Breast epithelium (tissue), 4 donors: ENCODE results near the gene MED17. TPM values are rescaled to one million over a fixed set of nuclear protein-coding genes. Genes with fewer than 3 reads are reported as not detected.

Experiments used
- DNase-seq, 2 donors: peaks; one replicate each; pipeline ENCODE4 v3.0.0-alpha.2; 2019; ENCODE audit warnings: low spot score in 2 of 2
- H3K27ac ChIP-seq, 2 donors: fragments of 200-600 bp; sonication (generic) in 1 of 2; one replicate each; pipeline ENCODE4 v1.5.1; 2016 to 2019; ENCODE audit warnings: mild to moderate bottlenecking in 1 of 2
- H3K27me3 ChIP-seq, 2 donors: fragments of 200-600 bp; sonication (generic) in 1 of 2; one replicate each; pipeline versions ENCODE4 v1.5.1 to v1.6.0; 2017 to 2019; ENCODE audit warnings: control low read depth in 1 of 2, mild to moderate bottlenecking in 1 of 2
- H3K36me3 ChIP-seq: fragments of 200-600 bp; one replicate; pipeline ENCODE4 v1.5.1; 2019
- H3K4me1 ChIP-seq, 2 donors: fragments of 200-600 bp; sonication (generic); one replicate each; pipeline ENCODE4 v1.5.1; 2016 to 2019; ENCODE audit warnings: control low read depth in 1 of 2
- H3K4me3 ChIP-seq, 3 donors: fragments of 200-600 bp; sonication (generic); 1 replicate in 2 of 3; 2 replicates in 1 of 3; pipeline ENCODE4 v1.5.1; 2016 to 2019; ENCODE audit warnings: mild to moderate bottlenecking in 3 of 3, moderate library complexity in 2 of 3
- H3K9me3 ChIP-seq, 2 donors: fragments of 200-600 bp; sonication (generic) in 1 of 2; one replicate each; pipeline ENCODE4 v1.5.1; 2016 to 2019; ENCODE audit warnings: control low read depth in 1 of 2
- POLR2A ChIP-seq: fragments of 450-650 bp; IDR thresholded peaks from one replicate; pipeline ENCODE4 v1.6.1; 2016; ENCODE audit warnings: antibody characterized with exemption, mild to moderate bottlenecking, moderate library complexity
- POLR2AphosphoS5 ChIP-seq, 3 donors: sonication (generic); formaldehyde crosslinking; IDR thresholded peaks; one replicate each; pipeline ENCODE4 v1.6.1; 2017; ENCODE audit warnings: antibody characterized with exemption in 3 of 3
- intact Hi-C: fragments of 100-400 bp; cut with DNase I; formaldehyde crosslinking; loops from one replicate; pipeline ENCODE4 v1.15.1; 2023; ENCODE audit warnings: low total_unique reads
- total RNA-seq, 3 donors: library from RNA; depleted of rRNA; stranded (reverse); fragments of >200 nt; gene quantifications; one replicate each; pipeline ENCODE4 v1.1.0, GENCODE V29; 2016
- TF ChIP-seq, protein P1 (sequence below), 3 donors: fragments of 450-650 bp; IDR thresholded peaks; one replicate each; pipeline ENCODE4 v1.5.1; 2016 to 2017; ENCODE audit warnings: antibody characterized with exemption in 3 of 3, mild to moderate bottlenecking in 3 of 3, moderate library complexity in 3 of 3

Gene MED17
- total RNA-seq, 3 donors from 2014 or later: 20.6 to 47.0 (median 29.8) TPM

DNA sequence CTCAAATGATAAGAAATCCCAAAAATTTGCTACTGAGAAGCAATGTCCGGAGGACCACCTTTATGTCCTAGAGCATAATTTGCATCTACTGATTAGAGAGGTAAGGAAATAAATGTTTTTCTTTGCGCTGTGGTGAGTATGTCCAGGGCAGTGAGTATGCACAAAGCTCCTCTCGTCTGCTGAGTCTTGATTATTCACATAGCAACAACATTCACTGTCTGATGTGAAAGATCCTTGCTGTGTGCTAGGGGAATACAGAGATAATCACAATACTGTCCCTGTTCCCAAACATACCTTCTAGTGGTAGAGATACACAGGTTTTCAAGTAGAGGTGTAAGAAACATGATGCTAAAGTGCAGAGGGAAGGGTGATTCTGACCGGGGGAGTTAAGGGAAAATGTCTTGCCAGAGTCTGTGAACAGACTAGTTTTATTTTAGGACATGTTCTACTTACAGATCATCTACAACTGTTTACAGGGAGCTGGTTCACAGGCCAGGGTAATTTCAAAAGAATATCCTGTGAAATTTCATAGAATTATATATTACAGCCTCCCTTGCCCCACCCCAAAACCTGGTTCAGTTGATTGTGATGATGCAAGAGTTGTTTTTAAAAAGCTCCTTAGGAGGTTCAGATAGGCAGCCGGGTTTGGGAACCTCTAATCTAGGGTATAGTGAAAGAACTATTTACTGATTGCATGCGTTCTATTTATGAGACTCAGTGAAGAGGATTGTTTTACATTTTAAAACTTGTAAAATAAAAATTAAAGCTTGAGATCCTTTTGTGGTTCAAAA, 12.6 kb downstream of the MED17 start:
- H3K36me3 ChIP-seq: peaks cover 14% of the 10 kb centered on the region

GRCh38 chr11:93801366-93801765, 17.3 kb downstream of the MED17 start:
- Histone ChIP-seq H3K36me3 (peaks cover 7% of the 10 kb centered on the region), H3K9me3 (no peaks in the 10 kb centered on the region), H3K27me3 (no peaks in the 10 kb centered on the region), H3K4me1 (no peaks in the 10 kb centered on the region), H3K27ac (no peak overlapping the region), H3K4me3 (no peak overlapping the region)
- intact Hi-C loops: no loop called here
- no peak for TF ChIP-seq POLR2A
- TF ChIP-seq, protein P1, sequence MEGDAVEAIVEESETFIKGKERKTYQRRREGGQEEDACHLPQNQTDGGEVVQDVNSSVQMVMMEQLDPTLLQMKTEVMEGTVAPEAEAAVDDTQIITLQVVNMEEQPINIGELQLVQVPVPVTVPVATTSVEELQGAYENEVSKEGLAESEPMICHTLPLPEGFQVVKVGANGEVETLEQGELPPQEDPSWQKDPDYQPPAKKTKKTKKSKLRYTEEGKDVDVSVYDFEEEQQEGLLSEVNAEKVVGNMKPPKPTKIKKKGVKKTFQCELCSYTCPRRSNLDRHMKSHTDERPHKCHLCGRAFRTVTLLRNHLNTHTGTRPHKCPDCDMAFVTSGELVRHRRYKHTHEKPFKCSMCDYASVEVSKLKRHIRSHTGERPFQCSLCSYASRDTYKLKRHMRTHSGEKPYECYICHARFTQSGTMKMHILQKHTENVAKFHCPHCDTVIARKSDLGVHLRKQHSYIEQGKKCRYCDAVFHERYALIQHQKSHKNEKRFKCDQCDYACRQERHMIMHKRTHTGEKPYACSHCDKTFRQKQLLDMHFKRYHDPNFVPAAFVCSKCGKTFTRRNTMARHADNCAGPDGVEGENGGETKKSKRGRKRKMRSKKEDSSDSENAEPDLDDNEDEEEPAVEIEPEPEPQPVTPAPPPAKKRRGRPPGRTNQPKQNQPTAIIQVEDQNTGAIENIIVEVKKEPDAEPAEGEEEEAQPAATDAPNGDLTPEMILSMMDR (IDR thresholded peaks at IDR 0.05): no peak
- TF ChIP-seq POLR2AphosphoS5 (IDR thresholded peaks at IDR 0.05): no peak
- DNase-seq: no peak

More for the DNA sequence above, 12.6 kb downstream of the MED17 start:
- intact Hi-C loops: no loop called here
- no peaks in the 10 kb centered on the region for H3K4me1 ChIP-seq
- no peaks in the 10 kb centered on the region for H3K9me3 ChIP-seq
- H3K27me3 ChIP-seq: no peaks in the 10 kb centered on the region
- no peak overlapping the region for H3K4me3 ChIP-seq
- no peak for TF ChIP-seq POLR2A
- TF ChIP-seq, protein P1 (IDR thresholded peaks at IDR 0.05): no peak
- no peak for TF ChIP-seq POLR2AphosphoS5 (IDR thresholded peaks at IDR 0.05)
- DNase-seq: no peak
- no peak overlapping the region for H3K27ac ChIP-seq

DNA sequence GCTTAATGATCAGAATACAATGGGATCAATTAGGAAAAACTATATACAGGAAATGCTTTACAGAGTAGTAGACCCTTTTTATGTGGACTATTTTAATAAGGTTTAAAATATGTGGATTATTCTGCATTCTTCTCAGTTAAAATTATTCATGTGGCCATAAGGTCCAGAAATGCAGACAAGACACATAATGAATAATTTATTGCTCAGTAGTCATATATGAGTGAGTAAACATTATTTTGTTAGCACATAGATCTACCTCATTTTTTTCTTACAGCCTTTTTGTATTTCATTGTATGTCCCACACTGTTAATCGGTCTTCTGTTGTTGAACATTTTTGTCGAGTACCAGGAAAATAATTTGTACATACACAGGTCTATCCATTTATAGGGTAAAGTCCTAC, 20.8 kb downstream of the MED17 start:
- TF ChIP-seq POLR2AphosphoS5 (IDR thresholded peaks at IDR 0.05): no peak
- TF ChIP-seq POLR2A: no peak
- TF ChIP-seq, protein P1 (IDR thresholded peaks at IDR 0.05): no peak
- Histone ChIP-seq H3K9me3 (no peaks in the 10 kb centered on the region), H3K27me3 (no peaks in the 10 kb centered on the region), H3K4me3 (no peak overlapping the region), H3K4me1 (no peaks in the 10 kb centered on the region), H3K36me3 (no peaks in the 10 kb centered on the region), H3K27ac (no peak overlapping the region)
- no peak for DNase-seq
- intact Hi-C loops: no loop called here

- Histone ChIP-seq H3K4me3 (no peak overlapping the region), H3K4me1 (no peaks in the 10 kb centered on the region), H3K27me3 (no peaks in the 10 kb centered on the region), H3K9me3 (no peaks in the 10 kb centered on the region), H3K36me3 (no peaks in the 10 kb centered on the region), H3K27ac (no peak overlapping the region)
- DNase-seq: no peak
- TF ChIP-seq, protein P1 (IDR thresholded peaks at IDR 0.05): no peak
- TF ChIP-seq POLR2A: no peak
- no peak for TF ChIP-seq POLR2AphosphoS5 (IDR thresholded peaks at IDR 0.05)
- intact Hi-C loops: no loop called here
Observed at GRCh38 chr11:93807980-93808379, 23.9 kb downstream of the MED17 start.

GRCh38 chr11:93813974-93814373, 29.9 kb downstream of the MED17 start:
- H3K27me3 ChIP-seq: no peaks in the 10 kb centered on the region
- DNase-seq: no peak
- H3K4me3 ChIP-seq: no peak overlapping the region
- H3K27ac ChIP-seq: no peak overlapping the region
- no peaks in the 10 kb centered on the region for H3K9me3 ChIP-seq
- intact Hi-C loops: loop anchor here (2.0 kb wide), 1 partner anchor 23 kb away; no protein-coding TSS in a partner anchor
- H3K36me3 ChIP-seq: no peaks in the 10 kb centered on the region
- no peaks in the 10 kb centered on the region for H3K4me1 ChIP-seq
- TF ChIP-seq, protein P1 (IDR thresholded peaks at IDR 0.05): no peak
- TF ChIP-seq POLR2A (no peak), POLR2AphosphoS5 (IDR thresholded peaks at IDR 0.05) (no peak)
